ENCODE results near the gene ABCD1. TPM values are rescaled to one million over a fixed set of nuclear protein-coding genes. Genes with fewer than 3 reads are reported as not detected.
A peak's percentile ranks its signal among the peaks of the same experiment; 100 is the strongest.

ABCD1 gene
- total RNA-seq, 4 donors from 2014 or later: 1.8 to 5.0 (median 3.5) TPM

DNA sequence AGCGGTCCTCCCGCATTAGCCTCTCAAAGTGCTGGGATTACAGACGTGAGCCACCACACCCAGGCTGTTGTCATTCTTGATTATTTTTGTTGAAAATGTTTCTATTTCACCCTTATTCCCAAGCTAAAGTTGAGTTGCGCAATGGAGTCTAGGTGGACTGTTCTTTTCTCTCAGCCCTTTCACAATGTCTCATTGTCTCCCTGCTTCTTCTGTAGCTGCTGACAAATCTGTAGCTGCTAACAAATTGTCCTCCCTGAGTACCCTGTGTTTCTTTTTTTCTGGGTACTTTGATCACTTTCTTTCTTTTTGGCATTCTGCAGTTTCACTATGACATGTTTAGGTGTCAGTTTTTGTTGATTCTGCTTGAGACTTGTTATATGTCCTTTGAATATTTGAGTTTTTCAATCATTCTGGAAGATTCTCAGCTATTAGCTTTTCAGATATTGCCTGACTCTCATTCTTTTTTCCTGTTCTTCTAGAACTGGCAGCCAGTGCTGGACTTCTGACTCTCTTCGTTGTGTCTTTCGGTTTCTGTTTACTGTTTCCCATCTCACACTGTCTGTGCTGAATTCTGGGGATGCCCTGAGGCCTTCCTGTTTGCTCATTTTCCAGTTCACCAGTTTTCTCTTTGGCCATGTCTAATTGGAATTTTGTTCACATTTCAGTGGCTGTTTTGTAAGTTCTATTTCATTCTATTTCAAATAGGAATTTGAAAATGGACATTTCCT is 6.6 kb downstream of the ABCD1 start:
- intact Hi-C loops (cut with DNase I): no loop called here

DNA sequence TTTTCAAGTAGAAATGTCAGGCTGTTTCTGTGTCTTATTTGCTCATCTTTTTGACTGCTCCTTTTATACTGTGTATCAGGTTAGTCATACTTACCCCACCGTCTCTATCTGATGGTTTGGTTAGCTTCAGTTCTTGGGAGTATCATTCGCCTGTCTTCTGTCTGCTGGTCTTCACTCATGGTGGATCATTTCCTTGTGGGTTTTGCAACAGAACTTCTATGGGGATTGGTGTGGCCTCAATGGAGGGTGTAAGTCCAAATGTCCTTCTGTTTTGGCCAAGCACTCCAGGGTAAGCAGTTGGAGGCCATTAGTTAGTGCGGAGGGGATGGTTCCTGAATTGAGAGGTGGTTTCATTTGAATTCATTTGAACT is 7.2 kb downstream of the ABCD1 start:
- 75 to 76% methylated on average over 2 to 3 of the region's 3 CpGs for WGBS, 2 donors
- no peak overlapping the region for H3K4me3 ChIP-seq
- intact Hi-C loops (cut with DNase I): no loop called here
- H3K27ac ChIP-seq: peak overlapping the region in 2 of 4 donors; percentile 22 to 60
- no peaks in the 10 kb centered on the region for H3K27me3 ChIP-seq
- TF ChIP-seq POLR2A (IDR thresholded peaks at IDR 0.05): no peak
- TF ChIP-seq, protein P1, sequence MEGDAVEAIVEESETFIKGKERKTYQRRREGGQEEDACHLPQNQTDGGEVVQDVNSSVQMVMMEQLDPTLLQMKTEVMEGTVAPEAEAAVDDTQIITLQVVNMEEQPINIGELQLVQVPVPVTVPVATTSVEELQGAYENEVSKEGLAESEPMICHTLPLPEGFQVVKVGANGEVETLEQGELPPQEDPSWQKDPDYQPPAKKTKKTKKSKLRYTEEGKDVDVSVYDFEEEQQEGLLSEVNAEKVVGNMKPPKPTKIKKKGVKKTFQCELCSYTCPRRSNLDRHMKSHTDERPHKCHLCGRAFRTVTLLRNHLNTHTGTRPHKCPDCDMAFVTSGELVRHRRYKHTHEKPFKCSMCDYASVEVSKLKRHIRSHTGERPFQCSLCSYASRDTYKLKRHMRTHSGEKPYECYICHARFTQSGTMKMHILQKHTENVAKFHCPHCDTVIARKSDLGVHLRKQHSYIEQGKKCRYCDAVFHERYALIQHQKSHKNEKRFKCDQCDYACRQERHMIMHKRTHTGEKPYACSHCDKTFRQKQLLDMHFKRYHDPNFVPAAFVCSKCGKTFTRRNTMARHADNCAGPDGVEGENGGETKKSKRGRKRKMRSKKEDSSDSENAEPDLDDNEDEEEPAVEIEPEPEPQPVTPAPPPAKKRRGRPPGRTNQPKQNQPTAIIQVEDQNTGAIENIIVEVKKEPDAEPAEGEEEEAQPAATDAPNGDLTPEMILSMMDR (IDR thresholded peaks at IDR 0.05): no peak
- H3K4me1 ChIP-seq: peaks cover 11 to 26% (median 18%) of the 10 kb centered on the region in 3 donors
- H3K9me3 ChIP-seq: no peaks in the 10 kb centered on the region
- peaks cover 0 to 6% (median 0%) of the 10 kb centered on the region in 3 donors for H3K36me3 ChIP-seq
- DNase-seq: no peak

More for the DNA sequence above, 6.6 kb downstream of the ABCD1 start:
- no peak for DNase-seq
- H3K27me3 ChIP-seq: no peaks in the 10 kb centered on the region
- no peak overlapping the region for H3K27ac ChIP-seq
- H3K36me3 ChIP-seq: peaks cover 0 to 6% (median 0%) of the 10 kb centered on the region in 3 donors
- peaks cover 16 to 31% (median 23%) of the 10 kb centered on the region in 3 donors for H3K4me1 ChIP-seq
- H3K4me3 ChIP-seq: no peak overlapping the region
- no peaks in the 10 kb centered on the region for H3K9me3 ChIP-seq
- TF ChIP-seq POLR2A (IDR thresholded peaks at IDR 0.05): no peak
- TF ChIP-seq, protein P1 (IDR thresholded peaks at IDR 0.05): no peak
- 60 to 76% methylated on average over 6 of the region's 6 CpGs for whole genome bisulfite sequencing, 2 donors

DNA sequence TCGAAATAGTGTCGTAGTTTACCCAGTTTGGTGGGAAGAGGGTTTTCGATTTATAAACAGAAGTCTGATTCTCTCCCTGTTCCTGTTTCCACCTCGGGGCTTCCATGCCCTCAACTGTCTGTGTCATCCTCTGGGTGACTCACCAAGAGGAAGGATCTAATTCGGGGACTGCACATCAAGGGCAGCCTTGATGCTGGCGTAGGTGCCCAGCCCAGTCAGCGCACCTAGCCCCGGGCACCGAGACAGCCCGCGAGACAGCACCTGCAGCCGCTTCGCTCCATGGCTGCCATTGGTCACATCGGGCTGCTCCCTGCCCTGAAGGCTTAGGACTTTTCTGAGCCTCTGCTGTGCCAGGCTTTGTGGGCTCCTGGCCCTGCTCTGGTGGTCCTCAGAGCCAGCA is 7.7 kb downstream of the ABCD1 start:
- no peak overlapping the region for H3K4me3 ChIP-seq
- peaks cover 7 to 20% (median 12%) of the 10 kb centered on the region in 3 donors for H3K4me1 ChIP-seq
- H3K9me3 ChIP-seq: no peaks in the 10 kb centered on the region
- H3K27me3 ChIP-seq: no peaks in the 10 kb centered on the region
- intact Hi-C loops (cut with DNase I): no loop called here
- no peak for DNase-seq
- WGBS, 2 donors: 80% methylated on average over 1 of the region's 14 CpGs; no CpG with 5 or more reads in 1 of the 2 donors
- peak overlapping the region in 2 of 4 donors; percentile 22 to 60 for H3K27ac ChIP-seq
- TF ChIP-seq POLR2A (IDR thresholded peaks at IDR 0.05): no peak
- TF ChIP-seq, protein P1 (IDR thresholded peaks at IDR 0.05): no peak
- peaks cover 0 to 6% (median 0%) of the 10 kb centered on the region in 3 donors for H3K36me3 ChIP-seq

DNA sequence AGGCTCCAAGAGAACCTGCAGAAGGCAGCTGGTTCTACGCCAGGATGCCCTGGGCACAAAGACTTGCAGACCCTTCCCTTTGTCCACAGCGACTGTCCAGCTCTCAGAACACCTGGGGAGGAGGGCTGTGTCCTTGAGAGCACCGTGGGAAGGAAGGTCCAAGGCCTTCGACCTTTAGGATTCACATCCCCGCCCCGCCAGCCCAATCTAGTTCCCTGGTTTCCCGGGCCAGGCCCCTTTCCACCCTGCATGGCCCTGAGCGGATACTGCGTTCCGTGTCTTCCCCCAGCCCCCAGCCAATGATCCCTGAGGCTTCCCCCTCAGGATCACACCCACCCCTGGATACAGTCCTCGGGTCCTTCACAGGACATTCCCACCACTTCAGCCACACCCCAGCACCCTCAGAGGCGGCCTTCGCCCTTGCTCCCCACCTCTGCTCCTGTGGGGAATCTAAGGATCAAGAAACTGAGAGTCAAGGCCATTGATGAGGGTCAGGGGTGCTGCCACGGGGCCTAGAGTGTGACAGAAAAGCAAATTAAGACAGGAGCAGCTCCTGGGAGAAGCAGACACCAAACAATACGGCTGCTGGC is 9.1 kb downstream of the ABCD1 start:
- intact Hi-C loops (cut with DNase I): no loop called here
- Histone ChIP-seq H3K4me3 (no peak overlapping the region), H3K36me3 (peaks cover 0 to 6% (median 0%) of the 10 kb centered on the region in 3 donors), H3K27me3 (no peaks in the 10 kb centered on the region), H3K9me3 (no peaks in the 10 kb centered on the region), H3K27ac (no peak overlapping the region), H3K4me1 (peaks cover 0 to 10% (median 3%) of the 10 kb centered on the region in 3 donors)
- no peak for TF ChIP-seq POLR2A (IDR thresholded peaks at IDR 0.05)
- TF ChIP-seq, protein P1 (IDR thresholded peaks at IDR 0.05): no peak
- WGBS, 2 donors: 90 to 96% methylated on average over 7 to 9 of the region's 15 CpGs
- no peak for DNase-seq

DNA sequence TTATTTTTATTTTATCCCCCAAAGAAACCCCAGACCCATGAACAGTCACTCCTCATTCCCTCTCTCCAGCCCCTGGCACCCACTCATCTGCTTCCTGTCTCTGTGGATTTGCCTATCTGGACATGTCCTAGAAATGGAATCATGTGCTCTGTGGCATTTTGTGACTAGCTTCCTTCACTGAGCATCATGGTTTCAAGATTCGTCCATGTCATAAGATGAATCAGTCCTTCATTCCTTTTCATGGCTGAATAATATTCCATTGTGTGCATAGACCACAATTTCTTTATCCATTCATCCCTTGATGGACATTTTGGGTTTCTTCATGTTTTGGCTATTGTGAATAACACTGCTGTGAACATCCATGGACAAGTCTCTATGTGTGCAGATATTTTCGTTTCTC is 10.2 kb downstream of the ABCD1 start:
- Histone ChIP-seq H3K27ac (no peak overlapping the region), H3K4me1 (peaks cover 0 to 14% (median 3%) of the 10 kb centered on the region in 3 donors), H3K36me3 (no peaks in the 10 kb centered on the region), H3K4me3 (no peak overlapping the region), H3K27me3 (no peaks in the 10 kb centered on the region), H3K9me3 (no peaks in the 10 kb centered on the region)
- WGBS, 2 donors: 85% methylated on average over 2 of the region's 2 CpGs; no CpG with 5 or more reads in 1 of the 2 donors
- intact Hi-C loops (cut with DNase I): no loop called here
- no peak for DNase-seq
- TF ChIP-seq, protein P1 (IDR thresholded peaks at IDR 0.05): no peak
